Measurements from ENCODE around the gene ABCC10.
"Not testable (repeated sequence)": the region's sequence is repeated elsewhere in the genome, so short reads cannot be mapped to it uniquely, and the experiment has no call there.

ABCC10 gene

GRCh38 chr6:43427406-43428111 lies at the start of gene ABCC10:
TSS of gene ABCC10 (plus strand) at chr6:43427541. CDS start at chr6:43427979, 438 bp downstream.
- peak; percentile 96 for DNase-seq

- no peak for DNase-seq
Measured at GRCh38 chr6:43377710-43378229, 49.6 kb upstream of the ABCC10 start.

- no peak for DNase-seq
Measured at GRCh38 chr6:43378631-43379030, 48.7 kb upstream of the ABCC10 start.

GRCh38 chr6:43380858-43381257 lies 46.5 kb upstream of the ABCC10 start:
- DNase-seq, result not testable (repeated sequence)

GRCh38 chr6:43383021-43383667 lies 44.2 kb upstream of the ABCC10 start:
- DNase-seq, result peak; percentile 45

GRCh38 chr6:43386492-43386891 lies 40.8 kb upstream of the ABCC10 start:
- DNase-seq, result peak; percentile 60

GRCh38 chr6:43389730-43390295 lies 37.5 kb upstream of the ABCC10 start:
- no peak for DNase-seq

- not testable (repeated sequence) for DNase-seq
Measured at GRCh38 chr6:43390753-43391439, 36.4 kb upstream of the ABCC10 start.

- DNase-seq, result no peak
Measured at GRCh38 chr6:43391440-43392031, 35.8 kb upstream of the ABCC10 start.

GRCh38 chr6:43393133-43393532 lies 34.2 kb upstream of the ABCC10 start:
- not testable (repeated sequence) for DNase-seq

- peak; percentile 27 for DNase-seq
Measured at GRCh38 chr6:43393602-43394001, 33.7 kb upstream of the ABCC10 start.

GRCh38 chr6:43394982-43395381 lies 32.4 kb upstream of the ABCC10 start:
- no peak for DNase-seq

GRCh38 chr6:43395776-43396175 lies 31.6 kb upstream of the ABCC10 start:
- DNase-seq, result no peak

- DNase-seq, result no peak
Measured at GRCh38 chr6:43396408-43397149, 30.8 kb upstream of the ABCC10 start.

- no peak for DNase-seq
Measured at GRCh38 chr6:43399932-43400487, 27.3 kb upstream of the ABCC10 start.

GRCh38 chr6:43401730-43402129 lies 25.6 kb upstream of the ABCC10 start:
- DNase-seq, result no peak

GRCh38 chr6:43402820-43403219 lies 24.5 kb upstream of the ABCC10 start:
- no peak for DNase-seq

GRCh38 chr6:43405354-43405753 lies 22.0 kb upstream of the ABCC10 start:
- DNase-seq, result no peak

GRCh38 chr6:43407296-43407695 lies 20.0 kb upstream of the ABCC10 start:
- no peak for DNase-seq

GRCh38 chr6:43408259-43408658 lies 19.1 kb upstream of the ABCC10 start:
- DNase-seq, result no peak

- DNase-seq, result not testable (repeated sequence)
Measured at GRCh38 chr6:43410776-43411175, 16.6 kb upstream of the ABCC10 start.

- no peak for DNase-seq
Measured at GRCh38 chr6:43412541-43412940, 14.8 kb upstream of the ABCC10 start.

Measured in suppressor macrophage treated with lipopolysaccharide for 4 hours (primary cell).